SIG-M5 (cell line): ENCODE data around the gene KCNE2.
"Not testable (repeated sequence)": the region's sequence is repeated elsewhere in the genome, so short reads cannot be mapped to it uniquely, and the experiment has no call there.

Experiments
- DNase-seq: peaks from one replicate; lab custom pipeline; 2025; lab: John Stamatoyannopoulos, UW

Gene KCNE2

DNA sequence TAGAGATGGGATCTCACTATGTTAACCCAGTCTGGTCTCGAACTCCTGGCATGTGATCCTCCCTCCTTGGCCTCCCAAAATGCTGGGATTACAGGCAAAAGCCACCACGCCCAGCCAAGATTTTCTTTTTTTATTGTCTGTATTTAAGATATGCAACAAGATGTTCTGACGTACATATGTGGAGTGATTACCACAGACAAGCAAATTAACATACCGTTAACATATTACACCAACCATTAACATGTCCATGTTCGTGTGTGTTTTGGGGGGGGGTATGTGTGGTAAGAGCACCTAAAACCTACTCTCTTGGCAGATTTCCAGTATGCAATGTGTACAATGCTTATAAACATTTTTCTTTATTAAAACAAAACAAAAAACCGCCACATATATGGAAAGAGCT, 10.6 kb upstream of the KCNE2 start:
- no peak for DNase-seq

- no peak for DNase-seq
These were observed 9.0 kb upstream of the KCNE2 start for GRCh38 chr21:34354836-34355235.

GRCh38 chr21:34355570-34355969, 8.2 kb upstream of the KCNE2 start:
- no peak for DNase-seq

DNA sequence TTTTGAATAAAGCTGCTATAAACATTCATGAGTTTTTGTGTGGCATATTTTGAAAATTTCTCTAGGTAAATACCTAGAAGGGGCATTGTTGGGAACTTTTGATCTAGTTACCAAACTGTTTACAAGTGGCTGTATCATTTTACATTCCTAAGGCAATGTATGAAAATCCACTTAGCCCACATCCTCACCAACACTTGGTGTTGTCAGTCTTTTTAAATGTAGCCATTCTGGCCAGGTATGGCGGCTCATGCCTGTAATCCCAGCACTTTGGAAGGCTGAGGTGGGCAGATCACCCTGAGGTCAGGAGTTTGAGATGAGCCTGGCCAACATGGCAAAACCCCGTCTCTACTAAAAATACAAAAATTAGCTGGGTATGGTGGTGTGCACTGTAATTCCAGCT, 5.9 kb upstream of the KCNE2 start:
- no peak for DNase-seq

- no peak for DNase-seq
These were observed 4.9 kb upstream of the KCNE2 start for GRCh38 chr21:34358866-34359265.

DNA sequence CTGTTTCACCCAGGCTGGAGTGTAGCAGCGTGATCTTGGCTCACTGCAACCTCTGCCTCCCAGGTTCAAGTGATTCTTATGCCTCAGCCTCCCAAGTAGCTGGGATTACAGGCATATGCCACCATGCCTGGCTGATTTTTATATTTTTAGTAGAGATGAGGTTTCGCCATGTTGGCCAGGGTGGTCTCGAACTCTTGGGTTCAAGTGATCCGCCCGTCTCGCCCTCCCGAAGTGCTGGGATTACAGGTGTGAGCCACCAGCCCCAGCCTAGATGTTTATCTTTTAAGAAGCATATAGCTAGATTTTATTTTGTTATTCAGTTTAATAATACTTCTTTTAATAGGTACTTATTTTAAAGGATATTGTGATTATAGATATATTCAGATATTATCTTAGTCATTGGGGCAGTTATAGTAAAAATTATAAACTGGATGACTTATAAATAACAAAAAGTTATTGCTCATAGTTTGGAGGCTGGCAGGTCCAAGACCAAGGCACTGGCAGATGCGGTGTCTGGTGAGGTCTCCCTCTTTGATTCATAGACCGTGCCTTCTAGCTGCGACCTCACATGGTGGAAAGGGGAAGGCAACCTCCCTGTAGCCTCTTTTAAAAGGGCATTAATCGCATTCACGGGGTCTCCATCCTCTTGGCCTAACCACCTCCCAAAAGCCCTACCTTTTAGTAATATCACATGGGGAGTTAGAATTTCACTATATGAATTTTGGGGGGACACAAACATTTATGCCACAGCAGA, 3.1 kb upstream of the KCNE2 start:
- no peak for DNase-seq

- no peak for DNase-seq
These were observed 1.7 kb upstream of the KCNE2 start for GRCh38 chr21:34362136-34362444.

DNA sequence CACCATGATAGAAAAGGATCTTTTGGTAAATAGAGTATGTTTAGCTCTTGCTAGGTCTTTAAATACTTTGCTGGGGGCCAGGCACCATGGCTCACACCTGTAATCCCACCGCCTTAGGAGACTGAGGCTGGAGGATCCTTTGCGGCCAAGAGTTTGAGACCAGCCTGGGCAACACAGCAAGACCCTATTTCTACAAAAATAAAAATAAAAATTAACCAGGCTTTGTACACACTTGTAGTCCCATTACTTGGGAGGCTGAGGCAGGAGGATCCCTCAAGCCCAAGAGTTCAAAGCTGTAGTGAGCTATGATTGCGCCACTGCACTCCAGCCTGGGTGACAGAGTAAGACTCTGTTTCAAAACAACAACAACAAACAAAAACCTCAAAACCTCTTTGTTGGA, 1.1 kb upstream of the KCNE2 start:
- no peak for DNase-seq

DNA sequence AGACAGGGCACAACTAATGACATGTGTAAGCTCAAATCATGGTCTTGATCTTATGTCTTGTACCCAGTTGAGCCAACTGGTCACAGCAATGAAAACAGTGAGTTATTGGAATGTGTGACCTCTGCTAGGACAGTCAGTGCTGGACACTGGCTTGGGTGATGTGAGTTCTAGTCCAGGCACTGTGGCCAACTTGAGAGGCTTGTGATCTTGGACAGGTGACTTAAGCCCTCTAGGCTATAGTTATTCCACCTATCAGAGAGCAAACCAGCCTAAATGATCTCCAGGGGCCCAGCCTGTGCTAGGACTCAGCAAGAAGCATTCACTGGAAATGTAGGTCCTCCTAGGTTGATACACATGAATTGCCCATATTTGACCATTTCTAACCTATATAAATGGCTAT, 1.1 kb downstream of the KCNE2 start:
- no peak for DNase-seq

GRCh38 chr21:34365809-34366208, 2.0 kb downstream of the KCNE2 start:
- no peak for DNase-seq

DNA sequence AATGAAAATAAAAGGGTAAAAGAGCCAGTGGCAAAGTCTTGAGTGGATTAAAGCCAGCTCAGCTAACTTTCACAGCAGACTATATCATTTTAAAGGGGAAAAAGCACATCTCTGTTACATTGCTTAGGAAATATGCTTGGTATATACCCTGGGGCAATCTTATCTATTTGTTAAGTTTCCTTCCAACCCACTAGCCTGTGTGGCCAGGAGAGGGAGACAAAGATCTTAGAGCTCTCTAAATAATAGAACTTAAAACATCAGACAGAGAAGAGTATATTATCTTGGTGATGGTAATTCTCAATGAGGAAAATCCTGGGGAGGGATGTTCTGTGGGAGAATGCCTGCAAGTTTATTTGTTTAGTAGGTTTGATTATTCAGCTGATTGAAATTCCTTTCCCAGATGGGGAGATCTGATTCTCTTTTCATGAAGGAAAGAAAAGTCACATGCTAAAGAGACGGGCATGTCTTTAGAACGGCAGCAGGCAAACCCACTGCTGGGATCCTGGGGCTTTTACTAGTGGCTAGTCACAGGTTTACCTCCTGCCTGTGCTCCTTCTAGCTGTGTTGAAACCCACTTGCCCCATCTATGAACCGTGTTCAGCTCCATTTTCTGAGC, 3.6 kb downstream of the KCNE2 start:
- DNase-seq, result no peak

DNA sequence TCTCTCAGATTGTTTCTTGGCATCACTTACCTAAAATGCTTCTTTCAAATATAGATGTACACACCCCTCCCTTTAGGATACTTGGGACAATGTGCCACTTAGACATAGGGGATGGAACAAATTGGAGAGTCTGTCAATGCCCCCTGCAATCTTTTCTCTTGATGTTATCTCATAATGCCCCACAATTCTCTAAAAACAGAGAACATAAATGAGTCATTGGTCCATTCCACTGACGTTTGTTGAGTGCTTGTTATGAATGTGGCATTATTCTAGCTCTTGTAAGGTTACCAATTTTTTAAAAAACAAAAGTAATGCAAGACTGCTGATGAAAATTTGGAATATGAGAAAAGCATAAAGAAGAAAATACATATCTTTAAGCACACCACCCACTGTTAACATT, 5.9 kb downstream of the KCNE2 start:
- no peak for DNase-seq

DNA sequence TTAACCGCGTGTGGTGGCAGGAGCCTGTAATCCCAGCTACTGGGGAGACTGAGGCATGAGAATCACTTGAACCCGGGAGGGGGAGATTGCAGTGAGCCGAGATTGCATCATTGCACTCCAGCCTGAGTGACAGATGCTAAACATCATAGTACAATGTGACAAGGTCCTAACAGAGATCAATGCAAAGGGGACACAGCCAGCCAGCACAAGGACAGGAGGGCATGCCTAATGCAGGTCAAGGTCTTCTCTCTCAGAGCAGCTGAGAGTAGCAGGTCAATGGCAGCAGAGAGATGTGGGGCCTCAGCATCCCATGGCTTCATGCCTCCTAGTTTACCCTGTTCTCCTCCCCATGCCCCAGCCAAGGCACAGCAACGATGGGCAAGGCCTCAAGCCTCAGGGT, 8.5 kb downstream of the KCNE2 start:
- DNase-seq, result no peak

GRCh38 chr21:34374462-34374861, 10.7 kb downstream of the KCNE2 start:
- DNase-seq, result not testable (repeated sequence)

DNA sequence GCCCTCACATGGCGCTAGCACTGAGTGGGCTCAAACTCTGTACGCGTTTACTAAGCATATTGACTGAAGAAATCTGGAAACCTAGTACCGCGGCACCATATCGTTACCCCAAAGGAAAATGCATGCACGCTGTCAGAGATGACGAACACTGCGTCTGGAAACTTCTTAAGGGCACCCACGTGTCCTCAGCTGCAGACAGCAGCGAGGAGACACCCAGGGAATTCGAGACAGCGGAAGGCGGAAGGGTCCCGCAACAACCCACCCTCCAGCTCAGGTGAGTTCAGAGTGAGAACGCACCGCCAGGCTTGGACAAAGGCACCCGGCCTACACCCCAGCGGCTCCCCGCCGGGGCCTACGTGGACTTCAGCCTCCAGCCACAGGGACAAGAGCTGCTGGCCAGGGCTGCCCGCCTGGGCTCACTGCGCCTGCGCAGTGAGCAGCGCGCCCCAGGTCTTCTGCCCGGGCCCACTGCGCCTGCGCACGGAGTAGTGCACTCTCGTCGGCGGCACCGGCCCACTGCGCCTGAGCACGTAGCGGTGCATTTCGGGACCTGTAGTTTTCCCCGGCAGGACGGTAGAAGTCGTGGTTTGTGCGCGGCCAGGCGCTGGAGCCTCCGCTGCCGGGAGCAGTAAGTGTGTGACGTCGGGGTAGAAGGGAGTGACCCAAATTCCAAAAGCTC, 11.3 kb downstream of the KCNE2 start, which contains the start of gene SMIM11:
TSS of gene SMIM11 (plus strand) at position 568 of the 679 bp plus-strand sequence. CDS start 3,998 bp downstream, outside the sequence.
- not testable (repeated sequence) for DNase-seq

GRCh38 chr21:34375619-34375972, 11.8 kb downstream of the KCNE2 start:
- not testable (repeated sequence) for DNase-seq

DNA sequence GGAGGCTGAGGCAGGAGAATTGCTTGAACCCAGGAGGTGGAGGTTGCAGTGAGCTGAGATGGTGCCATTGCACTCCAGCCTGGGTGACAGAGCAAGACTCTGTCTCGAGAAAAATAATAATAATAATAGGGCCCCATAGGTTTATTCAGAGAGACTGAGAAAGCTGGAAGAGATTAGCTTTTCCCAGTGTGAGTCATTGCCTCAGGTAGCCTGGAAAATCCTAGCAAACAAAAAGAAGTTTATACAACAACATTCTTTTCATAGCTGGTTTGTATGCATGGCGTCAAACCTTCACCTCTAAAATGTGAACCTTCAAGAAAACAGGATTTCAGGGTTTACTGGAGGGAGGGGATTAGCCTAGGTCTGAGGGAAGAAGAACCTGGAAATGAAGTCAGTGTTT, 19.3 kb downstream of the KCNE2 start:
- DNase-seq, result not testable (repeated sequence)

DNA sequence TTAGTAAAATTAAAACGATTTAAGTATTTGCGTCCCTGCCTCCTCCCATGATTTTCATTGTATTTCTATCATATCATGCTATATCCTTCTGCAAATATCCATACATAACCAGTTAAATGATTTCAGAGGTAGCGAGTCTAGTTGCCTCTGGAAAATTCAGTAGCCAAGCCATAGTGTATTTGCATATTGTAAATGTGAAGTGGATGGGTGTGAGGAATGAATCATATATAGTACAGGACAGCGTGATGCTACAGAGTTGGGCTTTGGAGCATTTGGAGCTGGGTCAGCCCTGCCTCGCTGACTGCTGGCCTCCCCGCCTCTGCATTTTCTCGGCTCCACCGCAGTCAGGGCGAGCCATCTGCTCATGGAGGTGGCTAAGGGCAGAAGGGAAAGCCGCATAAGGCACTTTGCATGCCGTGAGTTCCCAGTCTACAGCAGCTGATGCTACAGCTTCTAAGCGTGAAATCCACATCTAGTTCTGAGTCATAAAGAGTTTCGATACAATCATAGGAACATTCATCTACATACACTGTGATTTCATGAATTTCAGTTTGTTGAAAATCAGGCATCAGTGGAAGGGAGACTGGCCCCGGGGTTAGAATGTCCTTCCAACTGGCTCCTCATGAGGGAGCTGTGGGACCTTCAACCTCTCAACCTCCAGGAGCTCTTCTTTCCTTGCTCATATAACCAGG, 20.1 kb downstream of the KCNE2 start:
- DNase-seq, result not testable (repeated sequence)

- DNase-seq, result not testable (repeated sequence)
These were observed 36.7 kb downstream of the KCNE2 start for GRCh38 chr21:34400522-34400921.

DNA sequence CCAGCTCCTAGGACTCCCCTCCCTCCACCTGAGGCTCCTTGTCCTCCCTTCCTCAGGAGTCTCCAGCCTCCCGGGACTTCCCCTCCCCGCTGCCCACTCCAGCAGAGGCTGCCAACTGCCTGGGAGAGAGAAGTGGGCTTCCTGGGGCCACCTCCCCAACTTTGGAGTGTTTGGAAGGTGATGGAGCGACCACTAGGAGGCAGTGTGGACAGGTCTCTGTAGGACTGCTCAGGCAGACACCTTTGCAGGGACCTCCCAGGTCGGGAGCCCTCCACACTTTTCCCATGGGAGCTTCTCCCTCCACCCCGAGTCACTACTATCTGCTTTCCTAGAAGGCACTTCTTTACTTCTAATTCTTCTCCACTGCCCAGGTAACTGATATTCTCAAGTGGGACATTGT, 40.9 kb downstream of the KCNE2 start:
- not testable (repeated sequence) for DNase-seq

DNA sequence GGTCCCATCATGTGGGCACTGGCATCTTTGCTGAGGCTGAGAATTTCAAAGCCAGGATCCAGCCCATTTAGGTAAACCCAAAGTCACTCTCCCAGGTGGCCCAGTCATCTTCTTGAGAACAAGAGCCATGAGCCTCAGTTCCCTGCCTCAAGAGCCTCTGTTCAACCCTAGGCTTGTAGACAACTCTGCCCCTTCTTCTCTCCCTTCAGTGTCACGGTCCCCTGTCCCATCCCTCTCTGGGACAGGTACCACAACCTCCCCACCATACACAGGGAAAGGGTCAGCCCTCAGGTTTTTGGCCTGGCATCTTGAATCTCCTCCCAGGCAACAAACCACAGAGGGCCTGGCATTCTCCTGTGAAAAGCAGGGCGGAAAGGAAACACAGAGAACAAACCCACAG, 41.9 kb downstream of the KCNE2 start:
- not testable (repeated sequence) for DNase-seq

DNA sequence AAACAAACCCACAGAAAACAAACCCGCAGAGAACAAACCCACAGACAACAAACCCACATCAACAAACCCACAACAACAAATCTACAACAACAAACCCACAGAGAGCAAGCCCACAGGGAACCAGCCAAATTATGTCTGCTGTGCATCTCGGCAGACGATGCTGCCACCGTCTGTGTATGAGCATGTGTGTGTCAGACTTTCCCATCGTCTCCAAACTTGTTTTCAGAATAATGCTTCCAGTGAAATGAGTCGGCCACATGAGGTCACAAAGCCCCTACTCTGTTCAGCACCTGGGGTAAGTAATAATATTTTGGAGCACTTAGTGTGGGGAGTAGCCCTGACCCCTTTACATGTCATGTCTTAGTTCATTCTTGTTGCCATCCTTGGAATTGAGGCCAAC, 42.3 kb downstream of the KCNE2 start:
- not testable (repeated sequence) for DNase-seq

GRCh38 chr21:34406676-34407075, 42.9 kb downstream of the KCNE2 start:
- not testable (repeated sequence) for DNase-seq
